HEK293 (cell line): ENCODE measurements around the gene KAT7.
A peak's percentile ranks its signal among the peaks of the same experiment; 100 is the strongest.

Experiments
- ATF2 ChIP-seq: fragments of 450-650 bp; formaldehyde crosslinking; IDR thresholded peaks from 2 replicates; pipeline ENCODE4 v1.5.1; 2016; ENCODE audit warnings: missing biosample characterization, missing genetic modification characterization, low read depth
- HOXA7 ChIP-seq: sonication (generic); formaldehyde crosslinking; IDR thresholded peaks from 2 replicates; pipeline ENCODE4 v1.8.1; 2022; ENCODE audit warnings: missing genetic modification reagents, borderline replicate concordance
- KLF7 ChIP-seq: fragments of 450-650 bp; formaldehyde crosslinking; IDR thresholded peaks from 2 replicates; pipeline ENCODE4 v1.5.1; 2016; ENCODE audit warnings: missing biosample characterization, missing genetic modification characterization, borderline replicate concordance
- OVOL3 ChIP-seq: fragments of 450-650 bp; formaldehyde crosslinking; IDR thresholded peaks from 2 replicates; pipeline ENCODE4 v1.5.1; 2016; ENCODE audit warnings: missing biosample characterization, missing genetic modification characterization
- SETDB1 ChIP-seq: IDR thresholded peaks from one replicate; pipeline ENCODE4 v1.6.1; 2017; ENCODE audit warnings: mild to moderate bottlenecking, low read length, moderate library complexity, mixed read lengths; ENCODE audit not compliant: insufficient read length
- WT1 ChIP-seq: fragments of 450-650 bp; formaldehyde crosslinking; IDR thresholded peaks from 2 replicates; pipeline ENCODE4 v1.5.1; 2016; ENCODE audit warnings: missing biosample characterization, missing genetic modification characterization
- ZBTB26 ChIP-seq: fragments of 450-650 bp; formaldehyde crosslinking; optimal IDR thresholded peaks from 2 replicates; pipeline ENCODE3; 2016; ENCODE audit warnings: missing biosample characterization, mild to moderate bottlenecking, missing genetic modification characterization
- ZEB2 ChIP-seq: fragments of 450-650 bp; formaldehyde crosslinking; IDR thresholded peaks from 2 replicates; pipeline ENCODE4 v1.5.1; 2016; ENCODE audit warnings: missing biosample characterization, missing genetic modification characterization
- ZFHX2 ChIP-seq: fragments of 450-650 bp; formaldehyde crosslinking; conservative IDR thresholded peaks from 2 replicates; pipeline ENCODE4 v1.5.1; 2016; ENCODE audit warnings: missing biosample characterization, missing genetic modification characterization
- ZNF132 ChIP-seq: fragments of 450-650 bp; formaldehyde crosslinking; IDR thresholded peaks from 2 replicates; pipeline ENCODE4 v1.5.1; 2017; ENCODE audit warnings: missing biosample characterization, missing genetic modification characterization, borderline replicate concordance
- ZNF202 ChIP-seq: fragments of 450-650 bp; formaldehyde crosslinking; IDR thresholded peaks from 2 replicates; pipeline ENCODE4 v1.5.1; 2016; ENCODE audit warnings: missing biosample characterization, missing genetic modification characterization, borderline replicate concordance
- ZNF239 ChIP-seq: fragments of 450-650 bp; formaldehyde crosslinking; IDR thresholded peaks from 2 replicates; pipeline ENCODE4 v1.5.1; 2016; ENCODE audit warnings: missing biosample characterization, missing genetic modification characterization
- ZNF433 ChIP-seq: fragments of 450-650 bp; formaldehyde crosslinking; IDR thresholded peaks from 2 replicates; pipeline ENCODE4 v1.5.1; 2016; ENCODE audit warnings: missing biosample characterization, missing genetic modification characterization, low read depth
- ZNF449 ChIP-seq: fragments of 450-650 bp; formaldehyde crosslinking; IDR thresholded peaks from 2 replicates; pipeline ENCODE4 v1.5.1; 2017; ENCODE audit warnings: missing biosample characterization, mild to moderate bottlenecking, missing genetic modification characterization, moderate library complexity
- ZNF488 ChIP-seq: fragments of 450-650 bp; formaldehyde crosslinking; IDR thresholded peaks from 2 replicates; pipeline ENCODE4 v1.5.1; 2016; ENCODE audit warnings: missing biosample characterization, missing genetic modification characterization
- ZNF529 ChIP-seq: fragments of 450-650 bp; formaldehyde crosslinking; IDR thresholded peaks from 2 replicates; pipeline ENCODE4 v1.5.1; 2017; ENCODE audit warnings: missing genetic modification characterization, missing biosample characterization; ENCODE audit not compliant: insufficient replicate concordance
- ZNF558 ChIP-seq: fragments of 450-650 bp; formaldehyde crosslinking; IDR thresholded peaks from 2 replicates; pipeline ENCODE4 v1.5.1; 2016; ENCODE audit warnings: missing biosample characterization, missing genetic modification characterization
- ZNF580 ChIP-seq: fragments of 450-650 bp; formaldehyde crosslinking; IDR thresholded peaks from 2 replicates; pipeline ENCODE4 v1.5.1; 2016; ENCODE audit warnings: missing biosample characterization, missing genetic modification characterization
- ZNF623 ChIP-seq: fragments of 450-650 bp; formaldehyde crosslinking; IDR thresholded peaks from 2 replicates; pipeline ENCODE4 v1.5.1; 2016; ENCODE audit warnings: missing biosample characterization, missing genetic modification characterization
- ZNF624 ChIP-seq: fragments of 450-650 bp; formaldehyde crosslinking; IDR thresholded peaks from 2 replicates; pipeline ENCODE4 v1.5.1; 2017; ENCODE audit warnings: missing biosample characterization, missing genetic modification characterization
- ZNF626 ChIP-seq: fragments of 450-650 bp; sonication (Bioruptor Pico); formaldehyde crosslinking; IDR thresholded peaks from 2 replicates; pipeline ENCODE4 v1.5.1; 2018; ENCODE audit warnings: missing biosample characterization, missing genetic modification characterization, inconsistent platforms
- ZSCAN16 ChIP-seq: fragments of 450-650 bp; formaldehyde crosslinking; IDR thresholded peaks from 2 replicates; pipeline ENCODE4 v1.5.1; 2016; ENCODE audit warnings: missing biosample characterization, missing genetic modification characterization
- TF ChIP-seq, protein P1 (sequence below): fragments of 450-650 bp; formaldehyde crosslinking; IDR thresholded peaks from 2 replicates; pipeline ENCODE4 v1.5.1; 2017; ENCODE audit warnings: missing biosample characterization, missing genetic modification characterization
- TF ChIP-seq, protein P2 (sequence below): fragments of 450-650 bp; formaldehyde crosslinking; IDR thresholded peaks from 2 replicates; pipeline ENCODE4; 2016; ENCODE audit warnings: missing biosample characterization, missing genetic modification characterization
- TF ChIP-seq, protein P3 (sequence below): fragments of 450-650 bp; formaldehyde crosslinking; IDR thresholded peaks from 2 replicates; pipeline ENCODE4 v1.5.1; 2016; ENCODE audit warnings: missing biosample characterization, missing genetic modification characterization
- TF ChIP-seq, protein P4 (sequence below): fragments of 450-650 bp; formaldehyde crosslinking; IDR thresholded peaks from 2 replicates; pipeline ENCODE4 v1.5.1; 2016; ENCODE audit warnings: missing biosample characterization, missing genetic modification characterization

KAT7 gene

DNA sequence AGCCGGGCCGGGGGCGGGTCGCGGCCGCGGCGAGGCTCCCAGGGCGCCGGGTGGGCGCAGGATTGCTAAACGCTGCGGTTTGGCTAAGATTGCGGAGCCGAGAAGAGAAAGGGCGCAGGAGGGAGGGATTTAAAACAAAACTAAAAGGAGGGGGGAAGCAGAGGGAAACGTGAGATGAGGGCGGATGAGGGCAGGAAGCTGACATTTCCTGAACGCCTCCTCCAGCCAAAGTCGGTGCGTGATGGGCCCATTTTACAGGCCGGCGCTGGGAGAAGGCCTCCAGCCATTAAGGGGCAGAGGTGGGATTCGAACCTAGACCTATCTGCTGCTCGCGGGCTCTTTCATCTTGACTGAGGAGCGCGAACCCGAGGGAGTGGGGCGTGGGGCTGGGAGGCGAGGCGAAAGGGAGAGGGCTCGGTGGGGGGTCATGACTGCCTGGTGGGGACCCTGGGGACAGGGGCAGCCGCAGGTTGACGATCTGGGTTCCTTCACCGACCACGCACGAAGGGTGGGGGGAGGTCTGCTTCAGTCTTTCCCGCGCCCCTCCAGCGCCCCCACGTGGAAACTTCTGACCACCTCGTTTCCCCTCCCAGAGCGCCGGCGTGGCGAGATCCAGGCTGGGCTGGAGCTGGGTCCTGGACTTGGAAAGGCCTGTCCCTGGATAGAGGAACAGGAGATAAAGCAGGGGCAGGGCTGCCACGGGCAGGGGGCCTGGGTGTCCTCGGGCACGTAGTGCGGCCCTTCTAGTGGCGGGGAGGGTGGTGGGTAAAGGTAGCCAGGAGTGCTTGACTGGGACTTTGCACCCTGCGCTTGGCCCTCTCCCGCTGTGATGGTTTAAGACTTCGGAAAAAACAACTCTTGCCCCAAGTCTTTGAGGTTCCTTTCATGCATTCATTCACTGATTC is 63.2 kb downstream of the KAT7 start (continued):
- TF ChIP-seq ZSCAN16 = no peak
- peak; percentile 94 for TF ChIP-seq ZNF580 (tag by site-specific recombination)
- TF ChIP-seq, protein P1, sequence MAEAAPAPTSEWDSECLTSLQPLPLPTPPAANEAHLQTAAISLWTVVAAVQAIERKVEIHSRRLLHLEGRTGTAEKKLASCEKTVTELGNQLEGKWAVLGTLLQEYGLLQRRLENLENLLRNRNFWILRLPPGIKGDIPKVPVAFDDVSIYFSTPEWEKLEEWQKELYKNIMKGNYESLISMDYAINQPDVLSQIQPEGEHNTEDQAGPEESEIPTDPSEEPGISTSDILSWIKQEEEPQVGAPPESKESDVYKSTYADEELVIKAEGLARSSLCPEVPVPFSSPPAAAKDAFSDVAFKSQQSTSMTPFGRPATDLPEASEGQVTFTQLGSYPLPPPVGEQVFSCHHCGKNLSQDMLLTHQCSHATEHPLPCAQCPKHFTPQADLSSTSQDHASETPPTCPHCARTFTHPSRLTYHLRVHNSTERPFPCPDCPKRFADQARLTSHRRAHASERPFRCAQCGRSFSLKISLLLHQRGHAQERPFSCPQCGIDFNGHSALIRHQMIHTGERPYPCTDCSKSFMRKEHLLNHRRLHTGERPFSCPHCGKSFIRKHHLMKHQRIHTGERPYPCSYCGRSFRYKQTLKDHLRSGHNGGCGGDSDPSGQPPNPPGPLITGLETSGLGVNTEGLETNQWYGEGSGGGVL = no peak
- no peak for TF ChIP-seq KLF7
- no peak for TF ChIP-seq ZNF529 (tag by site-specific recombination)
- no peak for TF ChIP-seq ZNF433 (tag by site-specific recombination)
- no peak for TF ChIP-seq ZNF488 (tag by site-specific recombination)
- no peak for TF ChIP-seq ZNF202 (tag by site-specific recombination)
- peak; percentile 52; the same call in 1 of the 2 replicates for TF ChIP-seq WT1 (tag by site-specific recombination)
- no peak for TF ChIP-seq HOXA7 (CRISPR knock-in tag)
- TF ChIP-seq ZBTB26 (tag by site-specific recombination) = peak; percentile 29
- peak; percentile 81 for TF ChIP-seq ZEB2 (tag by site-specific recombination)
- TF ChIP-seq, protein P2, sequence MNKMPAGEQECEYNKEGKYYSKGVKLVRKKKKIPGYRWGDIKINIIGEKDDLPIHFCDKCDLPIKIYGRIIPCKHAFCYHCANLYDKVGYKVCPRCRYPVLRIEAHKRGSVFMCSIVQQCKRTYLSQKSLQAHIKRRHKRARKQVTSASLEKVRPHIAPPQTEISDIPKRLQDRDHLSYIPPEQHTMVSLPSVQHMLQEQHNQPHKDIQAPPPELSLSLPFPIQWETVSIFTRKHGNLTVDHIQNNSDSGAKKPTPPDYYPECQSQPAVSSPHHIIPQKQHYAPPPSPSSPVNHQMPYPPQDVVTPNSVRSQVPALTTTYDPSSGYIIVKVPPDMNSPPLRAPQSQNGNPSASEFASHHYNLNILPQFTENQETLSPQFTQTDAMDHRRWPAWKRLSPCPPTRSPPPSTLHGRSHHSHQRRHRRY (tag by site-specific recombination) = no peak
- TF ChIP-seq, protein P3, sequence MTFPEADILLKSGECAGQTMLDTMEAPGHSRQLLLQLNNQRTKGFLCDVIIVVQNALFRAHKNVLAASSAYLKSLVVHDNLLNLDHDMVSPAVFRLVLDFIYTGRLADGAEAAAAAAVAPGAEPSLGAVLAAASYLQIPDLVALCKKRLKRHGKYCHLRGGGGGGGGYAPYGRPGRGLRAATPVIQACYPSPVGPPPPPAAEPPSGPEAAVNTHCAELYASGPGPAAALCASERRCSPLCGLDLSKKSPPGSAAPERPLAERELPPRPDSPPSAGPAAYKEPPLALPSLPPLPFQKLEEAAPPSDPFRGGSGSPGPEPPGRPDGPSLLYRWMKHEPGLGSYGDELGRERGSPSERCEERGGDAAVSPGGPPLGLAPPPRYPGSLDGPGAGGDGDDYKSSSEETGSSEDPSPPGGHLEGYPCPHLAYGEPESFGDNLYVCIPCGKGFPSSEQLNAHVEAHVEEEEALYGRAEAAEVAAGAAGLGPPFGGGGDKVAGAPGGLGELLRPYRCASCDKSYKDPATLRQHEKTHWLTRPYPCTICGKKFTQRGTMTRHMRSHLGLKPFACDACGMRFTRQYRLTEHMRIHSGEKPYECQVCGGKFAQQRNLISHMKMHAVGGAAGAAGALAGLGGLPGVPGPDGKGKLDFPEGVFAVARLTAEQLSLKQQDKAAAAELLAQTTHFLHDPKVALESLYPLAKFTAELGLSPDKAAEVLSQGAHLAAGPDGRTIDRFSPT (tag by site-specific recombination) = no peak
- TF ChIP-seq, protein P4, sequence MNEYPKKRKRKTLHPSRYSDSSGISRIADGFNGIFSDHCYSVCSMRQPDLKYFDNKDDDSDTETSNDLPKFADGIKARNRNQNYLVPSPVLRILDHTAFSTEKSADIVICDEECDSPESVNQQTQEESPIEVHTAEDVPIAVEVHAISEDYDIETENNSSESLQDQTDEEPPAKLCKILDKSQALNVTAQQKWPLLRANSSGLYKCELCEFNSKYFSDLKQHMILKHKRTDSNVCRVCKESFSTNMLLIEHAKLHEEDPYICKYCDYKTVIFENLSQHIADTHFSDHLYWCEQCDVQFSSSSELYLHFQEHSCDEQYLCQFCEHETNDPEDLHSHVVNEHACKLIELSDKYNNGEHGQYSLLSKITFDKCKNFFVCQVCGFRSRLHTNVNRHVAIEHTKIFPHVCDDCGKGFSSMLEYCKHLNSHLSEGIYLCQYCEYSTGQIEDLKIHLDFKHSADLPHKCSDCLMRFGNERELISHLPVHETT (tag by site-specific recombination) = no peak
- no peak for TF ChIP-seq SETDB1
- TF ChIP-seq OVOL3 (tag by site-specific recombination) = no peak
- TF ChIP-seq ATF2 (tag by site-specific recombination) = no peak
- TF ChIP-seq ZFHX2 = peak; percentile 70
- no peak for TF ChIP-seq ZNF626 (tag by site-specific recombination)
- TF ChIP-seq ZNF132 (tag by site-specific recombination) = no peak
- TF ChIP-seq ZNF623 (tag by site-specific recombination) = peak; percentile 18; the same call in 1 of the 2 replicates
- TF ChIP-seq ZNF558 (tag by site-specific recombination) = no peak
- TF ChIP-seq ZNF449 = no peak
- TF ChIP-seq ZNF239 = no peak
- TF ChIP-seq ZNF624 (tag by site-specific recombination) = no peak
